ENCODE data around the gene PGGHG.

DNA sequence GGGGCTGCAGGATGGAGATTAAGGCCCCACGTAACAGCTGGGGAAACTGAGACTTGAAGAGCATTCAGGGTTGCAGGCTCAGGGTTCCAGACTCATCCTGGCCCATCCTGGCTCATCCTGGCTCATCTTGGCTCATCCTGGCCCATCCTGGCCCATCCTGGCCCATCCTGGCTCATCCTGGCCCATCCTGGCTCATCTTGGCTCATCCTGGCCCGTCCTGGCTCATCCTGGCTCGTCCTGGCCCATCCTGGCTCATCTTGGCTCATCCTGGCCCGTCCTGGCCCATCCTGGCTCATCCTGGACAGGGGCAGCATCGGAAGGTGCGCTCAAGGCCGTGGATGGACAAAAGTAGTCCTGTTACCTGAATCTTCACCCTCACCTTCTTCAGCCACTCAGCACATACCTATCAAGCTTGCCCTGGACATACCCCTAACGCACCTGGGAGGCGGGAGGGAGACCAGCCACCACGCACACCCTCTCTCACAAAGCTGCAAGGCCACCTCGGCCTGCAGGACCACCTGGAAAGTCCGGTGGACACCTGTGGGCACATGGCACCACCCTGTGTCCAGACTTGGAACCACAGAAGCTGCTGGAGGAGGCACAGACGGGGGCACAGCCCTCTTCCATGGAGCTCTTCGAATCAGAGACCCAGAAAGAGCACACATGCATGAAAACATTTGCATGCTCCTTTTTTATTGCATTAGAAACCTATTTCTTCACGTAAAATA lies 31.0 kb upstream of the PGGHG start:
- TF ChIP-seq, protein P1, sequence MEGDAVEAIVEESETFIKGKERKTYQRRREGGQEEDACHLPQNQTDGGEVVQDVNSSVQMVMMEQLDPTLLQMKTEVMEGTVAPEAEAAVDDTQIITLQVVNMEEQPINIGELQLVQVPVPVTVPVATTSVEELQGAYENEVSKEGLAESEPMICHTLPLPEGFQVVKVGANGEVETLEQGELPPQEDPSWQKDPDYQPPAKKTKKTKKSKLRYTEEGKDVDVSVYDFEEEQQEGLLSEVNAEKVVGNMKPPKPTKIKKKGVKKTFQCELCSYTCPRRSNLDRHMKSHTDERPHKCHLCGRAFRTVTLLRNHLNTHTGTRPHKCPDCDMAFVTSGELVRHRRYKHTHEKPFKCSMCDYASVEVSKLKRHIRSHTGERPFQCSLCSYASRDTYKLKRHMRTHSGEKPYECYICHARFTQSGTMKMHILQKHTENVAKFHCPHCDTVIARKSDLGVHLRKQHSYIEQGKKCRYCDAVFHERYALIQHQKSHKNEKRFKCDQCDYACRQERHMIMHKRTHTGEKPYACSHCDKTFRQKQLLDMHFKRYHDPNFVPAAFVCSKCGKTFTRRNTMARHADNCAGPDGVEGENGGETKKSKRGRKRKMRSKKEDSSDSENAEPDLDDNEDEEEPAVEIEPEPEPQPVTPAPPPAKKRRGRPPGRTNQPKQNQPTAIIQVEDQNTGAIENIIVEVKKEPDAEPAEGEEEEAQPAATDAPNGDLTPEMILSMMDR (IDR thresholded peaks at IDR 0.05 in 2 of 3, conservative IDR thresholded peaks at IDR 0.05 in 1 of 3; ENCODE audit: control insufficient read depth in 2 of 3, extremely low read depth in 1 of 3, insufficient read depth in 1 of 3, low read depth in 3 of 3, low read length in 3 of 3), result peak; percentile 34 to 44 (median 37); a peak in 5 of 6 replicates
- TF ChIP-seq HDAC2 (IDR thresholded peaks at IDR 0.05) (no peak), YY1 (IDR thresholded peaks at IDR 0.05; ENCODE audit: low read depth, low read length) (no peak), ASH2L (IDR thresholded peaks at IDR 0.05; ENCODE audit: borderline replicate concordance, low read depth) (no peak), RBBP5 (conservative IDR thresholded peaks at IDR 0.05) (no peak), CHD2 (IDR thresholded peaks at IDR 0.05; ENCODE audit: borderline replicate concordance, low read depth, low read length) (no peak), POLR2AphosphoS5 (IDR thresholded peaks at IDR 0.05; ENCODE audit: low read length) (no peak), NFIC (IDR thresholded peaks at IDR 0.05; ENCODE audit: low read depth, low read length) (no peak), FOXM1 (IDR thresholded peaks at IDR 0.05; ENCODE audit: low read depth, low read length) (no peak)

All from GM12878 (cell line).